ENCODE measurements around the gene ERC2. TPM values are rescaled to one million over a fixed set of nuclear protein-coding genes. Genes with fewer than 3 reads are reported as not detected.

Gene ERC2
- total and polyA plus RNA-seq, 2 of the 13 experiments (the other 11 are each of a cell fraction or from before 2014, with no cell fraction given) = 0.16 to 0.22 TPM

DNA sequence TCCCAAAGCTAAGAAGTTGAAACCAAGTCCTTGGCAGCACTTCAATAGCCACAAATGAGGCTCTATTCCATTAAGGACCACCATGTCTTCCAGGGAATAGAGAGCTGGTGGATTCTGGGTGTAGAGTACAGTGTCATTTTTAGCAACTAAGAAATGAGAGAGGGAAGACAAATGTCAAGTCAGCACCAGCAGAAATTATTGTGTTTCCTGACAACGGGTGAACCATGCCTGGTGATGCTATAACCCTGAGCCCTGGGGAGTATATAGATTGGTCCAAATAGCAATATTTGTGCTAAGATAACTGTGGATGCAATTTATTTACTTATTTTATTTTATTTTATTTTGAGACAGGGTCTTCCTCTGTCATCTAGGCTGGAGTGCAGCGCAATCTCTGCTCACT, 675.5 kb downstream of the ERC2 start (continued):
- TF ChIP-seq, protein P1, sequence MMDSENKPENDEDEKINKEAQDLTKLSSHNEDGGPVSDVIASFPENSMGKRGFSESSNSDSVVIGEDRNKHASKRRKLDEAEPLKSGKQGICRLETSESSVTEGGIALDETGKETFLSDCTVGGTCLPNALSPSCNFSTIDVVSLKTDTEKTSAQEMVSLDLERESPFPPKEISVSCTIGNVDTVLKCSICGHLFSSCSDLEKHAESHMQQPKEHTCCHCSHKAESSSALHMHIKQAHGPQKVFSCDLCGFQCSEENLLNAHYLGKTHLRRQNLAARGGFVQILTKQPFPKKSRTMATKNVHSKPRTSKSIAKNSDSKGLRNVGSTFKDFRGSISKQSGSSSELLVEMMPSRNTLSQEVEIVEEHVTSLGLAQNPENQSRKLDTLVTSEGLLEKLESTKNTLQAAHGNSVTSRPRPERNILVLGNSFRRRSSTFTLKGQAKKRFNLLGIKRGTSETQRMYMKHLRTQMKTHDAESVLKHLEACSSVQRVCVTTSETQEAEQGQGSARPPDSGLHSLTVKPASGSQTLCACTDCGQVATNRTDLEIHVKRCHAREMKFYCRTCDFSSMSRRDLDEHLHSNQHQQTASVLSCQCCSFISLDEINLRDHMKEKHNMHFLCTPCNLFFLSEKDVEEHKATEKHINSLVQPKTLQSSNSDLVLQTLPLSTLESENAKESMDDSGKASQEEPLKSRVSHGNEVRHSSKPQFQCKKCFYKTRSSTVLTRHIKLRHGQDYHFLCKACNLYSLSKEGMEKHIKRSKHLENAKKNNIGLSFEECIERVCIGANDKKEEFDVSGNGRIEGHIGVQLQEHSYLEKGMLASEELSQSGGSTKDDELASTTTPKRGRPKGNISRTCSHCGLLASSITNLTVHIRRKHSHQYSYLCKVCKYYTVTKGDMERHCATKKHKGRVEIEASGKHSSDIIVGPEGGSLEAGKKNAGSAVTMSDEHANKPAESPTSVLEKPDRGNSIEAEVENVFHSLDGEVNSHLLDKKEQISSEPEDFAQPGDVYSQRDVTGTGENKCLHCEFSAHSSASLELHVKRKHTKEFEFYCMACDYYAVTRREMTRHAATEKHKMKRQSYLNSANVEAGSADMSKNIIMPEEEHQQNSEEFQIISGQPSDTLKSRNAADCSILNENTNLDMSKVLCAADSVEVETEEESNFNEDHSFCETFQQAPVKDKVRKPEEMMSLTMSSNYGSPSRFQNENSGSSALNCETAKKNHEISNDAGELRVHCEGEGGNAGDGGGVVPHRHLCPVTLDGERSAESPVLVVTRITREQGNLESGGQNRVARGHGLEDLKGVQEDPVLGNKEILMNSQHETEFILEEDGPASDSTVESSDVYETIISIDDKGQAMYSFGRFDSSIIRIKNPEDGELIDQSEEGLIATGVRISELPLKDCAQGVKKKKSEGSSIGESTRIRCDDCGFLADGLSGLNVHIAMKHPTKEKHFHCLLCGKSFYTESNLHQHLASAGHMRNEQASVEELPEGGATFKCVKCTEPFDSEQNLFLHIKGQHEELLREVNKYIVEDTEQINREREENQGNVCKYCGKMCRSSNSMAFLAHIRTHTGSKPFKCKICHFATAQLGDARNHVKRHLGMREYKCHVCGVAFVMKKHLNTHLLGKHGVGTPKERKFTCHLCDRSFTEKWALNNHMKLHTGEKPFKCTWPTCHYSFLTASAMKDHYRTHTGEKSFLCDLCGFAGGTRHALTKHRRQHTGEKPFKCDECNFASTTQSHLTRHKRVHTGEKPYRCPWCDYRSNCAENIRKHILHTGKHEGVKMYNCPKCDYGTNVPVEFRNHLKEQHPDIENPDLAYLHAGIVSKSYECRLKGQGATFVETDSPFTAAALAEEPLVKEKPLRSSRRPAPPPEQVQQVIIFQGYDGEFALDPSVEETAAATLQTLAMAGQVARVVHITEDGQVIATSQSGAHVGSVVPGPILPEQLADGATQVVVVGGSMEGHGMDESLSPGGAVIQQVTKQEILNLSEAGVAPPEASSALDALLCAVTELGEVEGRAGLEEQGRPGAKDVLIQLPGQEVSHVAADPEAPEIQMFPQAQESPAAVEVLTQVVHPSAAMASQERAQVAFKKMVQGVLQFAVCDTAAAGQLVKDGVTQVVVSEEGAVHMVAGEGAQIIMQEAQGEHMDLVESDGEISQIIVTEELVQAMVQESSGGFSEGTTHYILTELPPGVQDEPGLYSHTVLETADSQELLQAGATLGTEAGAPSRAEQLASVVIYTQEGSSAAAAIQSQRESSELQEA (CRISPR knock-in tag; IDR thresholded peaks at IDR 0.05; ENCODE audit: not compliant biosample characterization) = no peak
- TF ChIP-seq HIVEP1 (CRISPR knock-in tag; IDR thresholded peaks at IDR 0.05) (no peak), MAFK (conservative IDR thresholded peaks at IDR 0.05 in 1 of 2, IDR thresholded peaks at IDR 0.05 in 1 of 2; ENCODE audit: low read length in 2 of 2) (0 out of 4 replicates have a peak, but pooled peaks of 1 of the 2 experiments have one; percentile 24), ZNF501 (CRISPR knock-in tag; IDR thresholded peaks at IDR 0.05) (no peak)

DNA sequence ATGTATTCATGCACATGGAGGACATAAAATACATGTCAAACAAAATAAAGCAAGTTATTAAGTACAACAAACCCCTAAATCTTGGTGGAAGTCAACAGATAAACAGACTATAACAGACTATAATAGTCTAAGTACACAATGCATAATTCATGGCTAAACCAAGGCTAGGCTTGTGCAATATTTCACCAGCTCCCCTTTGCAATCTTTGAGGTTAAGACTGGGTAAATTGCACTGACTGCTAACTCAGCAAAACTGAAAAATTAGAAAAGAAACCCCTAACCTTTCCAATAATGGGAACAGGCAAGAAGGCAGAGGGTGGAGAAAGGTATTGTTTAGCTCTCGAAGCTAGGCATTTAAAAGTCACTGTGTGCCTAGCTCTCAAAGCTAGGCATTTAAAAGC, 676.3 kb downstream of the ERC2 start:
- WGBS (ENCODE audit: low lambda C conversion rate) = 0% methylated on average over 1 of the region's 1 CpG
- H3K27me3 ChIP-seq (ENCODE audit: control insufficient read depth in 1 of 2, insufficient read depth in 2 of 2, low read length in 2 of 2) = no peaks in the 10 kb centered on the region
- H3K4me2 ChIP-seq (ENCODE audit: low read depth, low read length) = no peak overlapping the region
- in situ Hi-C loops (cut with HindIII; ENCODE audit: extremely low pct_ligation_motif_present, low pct_unique_long_range_greater_than_20kb) = no loop called here
- H3K27ac ChIP-seq (ENCODE audit: extremely low read length, insufficient read depth, low read length) = no peak overlapping the region
- H3K9me3 ChIP-seq (ENCODE audit: low read length) = no peaks in the 10 kb centered on the region
- no TSS peak for BruUV-seq (replicated peaks)
- TF ChIP-seq MAFF (IDR thresholded peaks at IDR 0.05; ENCODE audit: low read depth, low read length) = peak; percentile 64
- TF ChIP-seq AKAP8 (CRISPR knock-in tag; IDR thresholded peaks at IDR 0.05) = no peak
- TF ChIP-seq, protein P2, sequence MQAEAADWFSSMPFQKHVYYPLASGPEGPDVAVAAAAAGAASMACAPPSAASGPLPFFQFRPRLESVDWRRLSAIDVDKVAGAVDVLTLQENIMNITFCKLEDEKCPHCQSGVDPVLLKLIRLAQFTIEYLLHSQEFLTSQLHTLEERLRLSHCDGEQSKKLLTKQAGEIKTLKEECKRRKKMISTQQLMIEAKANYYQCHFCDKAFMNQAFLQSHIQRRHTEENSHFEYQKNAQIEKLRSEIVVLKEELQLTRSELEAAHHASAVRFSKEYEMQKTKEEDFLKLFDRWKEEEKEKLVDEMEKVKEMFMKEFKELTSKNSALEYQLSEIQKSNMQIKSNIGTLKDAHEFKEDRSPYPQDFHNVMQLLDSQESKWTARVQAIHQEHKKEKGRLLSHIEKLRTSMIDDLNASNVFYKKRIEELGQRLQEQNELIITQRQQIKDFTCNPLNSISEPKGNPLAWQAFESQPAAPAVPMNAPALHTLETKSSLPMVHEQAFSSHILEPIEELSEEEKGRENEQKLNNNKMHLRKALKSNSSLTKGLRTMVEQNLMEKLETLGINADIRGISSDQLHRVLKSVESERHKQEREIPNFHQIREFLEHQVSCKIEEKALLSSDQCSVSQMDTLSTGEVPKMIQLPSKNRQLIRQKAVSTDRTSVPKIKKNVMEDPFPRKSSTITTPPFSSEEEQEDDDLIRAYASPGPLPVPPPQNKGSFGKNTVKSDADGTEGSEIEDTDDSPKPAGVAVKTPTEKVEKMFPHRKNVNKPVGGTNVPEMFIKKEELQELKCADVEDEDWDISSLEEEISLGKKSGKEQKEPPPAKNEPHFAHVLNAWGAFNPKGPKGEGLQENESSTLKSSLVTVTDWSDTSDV (CRISPR knock-in tag; IDR thresholded peaks at IDR 0.05) = no peak
- peak; percentile 60 to 79 for TF ChIP-seq MAFK (conservative IDR thresholded peaks at IDR 0.05 in 1 of 2, IDR thresholded peaks at IDR 0.05 in 1 of 2; ENCODE audit: low read length in 2 of 2)
- FAIRE-seq = no peak
- POLR2A ChIA-PET = no interaction called here
- H2AFZ ChIP-seq (ENCODE audit: low read length) = no peak overlapping the region
- no peak for ATAC-seq
- no peaks in the 10 kb centered on the region for H4K20me1 ChIP-seq (ENCODE audit: insufficient read depth, low read length)
- H3K9ac ChIP-seq (ENCODE audit: insufficient read depth, low read depth, low read length) = no peak overlapping the region
- no peaks in the 10 kb centered on the region for H3K79me2 ChIP-seq (ENCODE audit: insufficient read depth, low read length)
- H3K4me3 ChIP-seq (replicated peaks in 1 of 3; ENCODE audit: insufficient read depth in 1 of 3, low read depth in 2 of 3, low read length in 3 of 3) = no peak overlapping the region
- no peaks in the 10 kb centered on the region for H3K4me1 ChIP-seq (ENCODE audit: insufficient read depth, low read length)
- CTCF ChIA-PET (ENCODE audit: low intra/inter-chr PET ratio, low total read pairs) = no interaction called here
- DNase-seq (ENCODE audit: low spot score) = no peak
- intact Hi-C loops (cut with micrococcal nuclease; ENCODE audit: unreplicated experiment) = no loop called here
- no peaks in the 10 kb centered on the region for H3K36me3 ChIP-seq (replicated peaks in 1 of 2; ENCODE audit: control insufficient read depth in 1 of 2, insufficient read depth in 2 of 2, low read length in 2 of 2)
